Measurements from ENCODE around the gene CCDC27. TPM values are rescaled to one million over a fixed set of nuclear protein-coding genes. Genes with fewer than 3 reads are reported as not detected.

Gene CCDC27
- total and polyA plus RNA-seq, 2 of the 8 experiments (the other 6 are each of a cell fraction or from before 2014, with no cell fraction given), result 0.15 TPM; not detected in 1

DNA sequence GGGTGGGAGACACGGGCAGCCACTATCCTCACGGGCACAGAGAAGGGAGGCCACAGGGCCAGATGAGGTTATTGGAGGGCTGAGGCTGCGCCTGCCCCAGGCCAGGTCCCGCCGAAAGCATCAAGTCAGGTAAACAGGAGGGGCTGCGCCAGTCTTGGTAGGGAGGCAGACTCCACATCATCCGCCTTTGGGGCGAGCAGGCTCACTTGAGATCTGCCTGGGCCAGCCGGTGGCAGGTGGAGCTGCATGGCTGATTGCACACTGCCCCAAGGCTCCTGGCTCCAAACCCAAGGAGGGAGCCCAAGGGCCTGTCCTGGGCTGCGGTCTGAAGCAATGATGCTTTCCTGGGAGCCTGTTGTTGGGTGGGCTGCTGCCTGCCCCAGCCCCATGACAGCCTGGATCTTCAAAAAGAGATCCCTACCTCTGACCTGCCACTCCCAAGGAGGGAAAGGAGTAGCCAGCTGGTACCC, 24.9 kb downstream of the CCDC27 start:
- Histone ChIP-seq H3K23me2 (ENCODE audit: low read depth, low read length) (peaks cover 6% of the 10 kb centered on the region; the same call in 1 of the 2 replicates), H3K79me2 (ENCODE audit: control insufficient read depth in 1 of 2, insufficient read depth in 2 of 2, low read length in 2 of 2) (no peaks in the 10 kb centered on the region), H3K27ac (ENCODE audit: low read depth, low read length) (no peak overlapping the region), H2AFZ (ENCODE audit: low read length) (no peak overlapping the region), H3K23ac (ENCODE audit: insufficient read length) (no peak overlapping the region), H2BK120ac (replicated peaks; ENCODE audit: low read depth, low read length) (no peak overlapping the region), H3K4me2 (ENCODE audit: insufficient read depth in 1 of 2, low read depth in 2 of 2, low read length in 2 of 2) (no peak overlapping the region), H3K56ac (replicated peaks; ENCODE audit: insufficient read length, low read depth, low read length) (no peak overlapping the region), H3K18ac (ENCODE audit: extremely low read depth, low read length) (no peak overlapping the region), H4K91ac (replicated peaks; ENCODE audit: insufficient read length, low read length) (no peak overlapping the region), H2BK20ac (ENCODE audit: low read length) (no peak overlapping the region), H3K4me1 (replicated peaks in 1 of 4; ENCODE audit: control insufficient read depth in 3 of 4, insufficient read depth in 4 of 4, low read length in 3 of 4) (peaks cover 0 to 30% (median 11%) of the 10 kb centered on the region in 4 experiments; a peak in 6 of 7 replicates), H2BK5ac (ENCODE audit: low read depth, low read length) (no peak overlapping the region), H3K4me3 (ENCODE audit: extremely low read depth in 1 of 4, insufficient read depth in 2 of 4, low read depth in 3 of 4, low read length in 4 of 4) (no peak overlapping the region), H3K79me1 (ENCODE audit: low read depth, low read length) (no peaks in the 10 kb centered on the region; the same call in 1 of the 2 replicates), H4K8ac (ENCODE audit: extremely low read depth, insufficient read depth, low read length) (no peak overlapping the region; the same call in 1 of the 2 replicates), H3K9ac (replicated peaks in 1 of 4; ENCODE audit: extremely low read depth in 1 of 4, low read depth in 3 of 4, low read length in 3 of 4) (no peak overlapping the region), H4K5ac (ENCODE audit: insufficient read length, low read depth, low read length) (no peak overlapping the region), H3K36me3 (ENCODE audit: control insufficient read depth in 2 of 4, insufficient read depth in 4 of 4, low read length in 3 of 4) (peaks cover 15 to 26% (median 24%) of the 10 kb centered on the region in 4 experiments), H3K14ac (ENCODE audit: insufficient read length) (no peak overlapping the region), H2AK5ac (ENCODE audit: low read depth, low read length) (no peak overlapping the region), H3K9me3 (ENCODE audit: insufficient read depth in 2 of 2, low read depth in 1 of 2, low read length in 1 of 2) (no peaks in the 10 kb centered on the region), H4K20me1 (replicated peaks in 1 of 2; ENCODE audit: control insufficient read depth in 1 of 2, insufficient read depth in 2 of 2, low read length in 2 of 2) (peaks cover 8 to 21% of the 10 kb centered on the region in 2 experiments), H3K4ac (replicated peaks; ENCODE audit: insufficient read length, low read depth, low read length) (no peak overlapping the region), H2BK12ac (ENCODE audit: low read depth, low read length) (no peak overlapping the region), H2BK15ac (ENCODE audit: low read length) (no peak overlapping the region), H3K27me3 (replicated peaks in 1 of 4; ENCODE audit: control insufficient read depth in 3 of 4, extremely low read depth in 1 of 4, insufficient read depth in 3 of 4, low read length in 3 of 4) (no peaks in the 10 kb centered on the region; a peak in 1 of 7 replicates)
- DNase-seq (ENCODE audit: low read depth in 1 of 2, low spot score in 2 of 2) (no peak), FAIRE-seq (no peak)
- ChIA-PET CTCF (ENCODE audit: partially characterized antibody) (interaction anchor here (0.7 to 3.0 kb wide), 4 partner anchors 9 to 44 kb away, joined by 3 to 24 read pairs (median 4); no protein-coding TSS in a partner anchor), POLR2A (ENCODE audit: partially characterized antibody) (interaction anchor here (0.8 to 5.8 kb wide), 3 partner anchors 13 to 57 kb away, joined by 3 to 84 read pairs (median 3); no protein-coding TSS in a partner anchor)
- TF ChIP-seq YY1 (IDR thresholded peaks at IDR 0.05; ENCODE audit: low read depth, low read length) (no peak), CREB1 (IDR thresholded peaks at IDR 0.05) (no peak), RXRA (IDR thresholded peaks at IDR 0.05; ENCODE audit: insufficient read depth, low read depth, low read length) (no peak), RBBP5 (IDR thresholded peaks at IDR 0.05; ENCODE audit: borderline replicate concordance, low read depth, low read length) (no peak), SP4 (IDR thresholded peaks at IDR 0.05; ENCODE audit: low read length) (no peak), TEAD4 (IDR thresholded peaks at IDR 0.05; ENCODE audit: low read depth, low read length) (no peak), SAP30 (IDR thresholded peaks at IDR 0.05; ENCODE audit: insufficient read depth, insufficient replicate concordance, low read length) (no peak)
- WGBS, 2 experiments (ENCODE audit: extremely low coverage in 1 of 2, insufficient coverage in 1 of 2, insufficient read length in 1 of 2, insufficient replicate concordance in 2 of 2, low coverage in 1 of 2, low lambda C conversion rate in 2 of 2, missing lambda C conversion rate in 1 of 2), result 84% methylated on average over 10 of the region's 10 CpGs; no CpG with 5 or more reads in 1 of the 2 experiments

Data from H1 (cell line).